COLO668 (cell line): ENCODE measurements around the gene ZNF580.

Source experiments
- DNase-seq: peaks from one replicate; lab custom pipeline; 2025; ENCODE audit not compliant: unreplicated experiment; lab: John Stamatoyannopoulos, UW

Gene ZNF580

GRCh38 chr19:55690109-55690768 lies 49.4 kb downstream of the ZNF580 start:
- DNase-seq = no peak

GRCh38 chr19:55690769-55691545 lies 50.2 kb downstream of the ZNF580 start:
- no peak for DNase-seq

- no peak for DNase-seq
These were observed 51.0 kb downstream of the ZNF580 start for GRCh38 chr19:55691561-55692481.

- no peak for DNase-seq
These were observed 51.9 kb downstream of the ZNF580 start for GRCh38 chr19:55692681-55693081.
